Aorta (tissue), 5 donors: ENCODE results near the gene CCDC50. TPM values are rescaled to one million over a fixed set of nuclear protein-coding genes. Genes with fewer than 3 reads are reported as not detected.

Source experiments
- ATAC-seq: fragments of 200-7000 bp; cut with Tn5 transposase; one replicate; pipeline ENCODE4 v1.9.1; 2022; ENCODE audit warnings: moderate library complexity; ENCODE audit not compliant: low FRiP score
- DNase-seq, 2 donors: peaks; one replicate each; pipeline ENCODE4 v3.0.0-alpha.2; 2020
- H3K27ac ChIP-seq, 2 donors: one replicate each; pipeline ENCODE4 v1.5.1; 2013; ENCODE audit warnings: low read length in 2 of 2, mild to moderate bottlenecking in 2 of 2, moderate library complexity in 2 of 2, control low read depth in 1 of 2, inconsistent platforms in 1 of 2, low read depth in 1 of 2
- H3K27me3 ChIP-seq, 2 donors: one replicate each; pipeline ENCODE4 v1.6.1; 2013; ENCODE audit warnings: control low read depth in 1 of 2, low read length in 1 of 2, mild to moderate bottlenecking in 1 of 2, moderate library complexity in 1 of 2; ENCODE audit not compliant: insufficient read depth in 2 of 2, control insufficient read depth in 1 of 2
- H3K36me3 ChIP-seq, 2 donors: one replicate each; pipeline ENCODE4 v1.6.1; 2013; ENCODE audit warnings: control low read depth in 1 of 2, low read length in 1 of 2, mild to moderate bottlenecking in 1 of 2; ENCODE audit not compliant: insufficient read depth in 2 of 2, control insufficient read depth in 1 of 2
- H3K4me1 ChIP-seq, 2 donors: one replicate each; pipeline ENCODE4 v1.6.1; 2013; ENCODE audit warnings: low read length in 2 of 2, control low read depth in 1 of 2, mild to moderate bottlenecking in 1 of 2, moderate library complexity in 1 of 2; ENCODE audit not compliant: insufficient read depth in 2 of 2, control insufficient read depth in 1 of 2
- H3K4me3 ChIP-seq, 2 donors: one replicate each; pipeline ENCODE4 v1.5.1; 2013; ENCODE audit warnings: low read length in 2 of 2, control low read depth in 1 of 2, mild to moderate bottlenecking in 1 of 2
- H3K9me3 ChIP-seq: one replicate; pipeline ENCODE4 v1.6.1; 2013; ENCODE audit warnings: mild to moderate bottlenecking, low read length; ENCODE audit not compliant: control insufficient read depth
- whole genome bisulfite sequencing, 2 donors: extraction: QIAGEN DNeasy Blood & Tissue Kit; methylation state at CpG; one replicate each; pipeline ENCODE4 v1.1.7; 2013; 5-methylcytosine and 5-hydroxymethylcytosine counted together
- intact Hi-C, 2 donors: fragments of 100-400 bp; cut with DNase I; formaldehyde crosslinking; loops; one replicate each; pipeline versions ENCODE4 v1.14.2 to v1.15.0; 2022
- polyA plus RNA-seq, 2 donors: library from polyadenylated mRNA; stranded (reverse); fragments of 200-250 nt; gene quantifications; one replicate each; pipeline ENCODE4 v1.2.3, GENCODE V29; 2013
- total RNA-seq, 2 donors: library from RNA; stranded (reverse); fragmentation: NEBNext Ultra II Directional; extraction: Animal tissue kit (Norgen Biotek cat#: 25700); gene quantifications; one replicate each; pipeline ENCODE4 v1.2.1, GENCODE V29; 2021
- donor health status: healthy with polysubstance abuse.
- donor health status: Bipolar disorder and iron deficiency.
- donor health status: DM: no; HTN: no; CAD: no.
- donor health status: DM: no; HTN: no; CAD: no.
- donor health status: DM: yes; HTN: yes; CAD: no.

CCDC50 gene
- total and polyA plus RNA-seq, 4 donors = 34.3 to 129 (median 65.4) TPM

GRCh38 chr3:191328383-191328961 lies 722 bp upstream of the CCDC50 start:
- Histone ChIP-seq H3K27me3 (no peaks in the 10 kb centered on the region), H3K4me3 (peak overlapping the region; percentile 64 to 93), H3K27ac (peak overlapping the region; percentile 14 to 90), H3K4me1 (peaks cover 1 to 5% of the 10 kb centered on the region in 2 donors), H3K36me3 (no peaks in the 10 kb centered on the region), H3K9me3 (no peaks in the 10 kb centered on the region)
- no peak for ATAC-seq
- intact Hi-C loops = loop anchor here (5.0 kb wide), 2 partner anchors 39 to 49 kb away; no protein-coding TSS in a partner anchor
- 42 to 44% methylated on average over 9 of the region's 9 CpGs for WGBS, 2 donors
- DNase-seq = no peak

- 0 to 1% methylated on average over 37 of the region's 37 CpGs for WGBS, 2 donors
- Histone ChIP-seq H3K4me3 (peak within 1 kb of the TSS; percentile 64 to 93), H3K27me3 (no peaks in the 10 kb centered on the region), H3K27ac (peak within 1 kb of the TSS; percentile 58 to 90), H3K36me3 (no peaks in the 10 kb centered on the region), H3K4me1 (peaks cover 3 to 7% of the 10 kb centered on the region in 2 donors), H3K9me3 (no peaks in the 10 kb centered on the region)
- ATAC-seq (peak; percentile 67), DNase-seq (peak; percentile 64 to 81)
- intact Hi-C loops = loop anchor here (5.0 kb wide), 2 partner anchors 37 to 47 kb away; no protein-coding TSS in a partner anchor
Measured at GRCh38 chr3:191329654-191330529, 698 bp downstream of the CCDC50 start, which contains the start of gene UTS2B. TSS of gene UTS2B (minus strand) at chr3:191330526. CDS start at chr3:191282189, 48,337 bp downstream.

GRCh38 chr3:191330530-191331048 lies 1.4 kb downstream of the CCDC50 start:
- DNase-seq (no peak), ATAC-seq (no peak)
- H3K4me3 ChIP-seq = peak overlapping the region; percentile 64 to 93
- intact Hi-C loops = no loop called here
- H3K27ac ChIP-seq = peak overlapping the region; percentile 58 to 90
- no peaks in the 10 kb centered on the region for H3K27me3 ChIP-seq
- WGBS, 2 donors = 9 to 10% methylated on average over 11 of the region's 11 CpGs
- no peaks in the 10 kb centered on the region for H3K9me3 ChIP-seq
- H3K36me3 ChIP-seq = no peaks in the 10 kb centered on the region
- peaks cover 3 to 7% of the 10 kb centered on the region in 2 donors for H3K4me1 ChIP-seq

- Histone ChIP-seq H3K27ac (peak overlapping the region in 1 of 2 donors; percentile 58), H3K4me1 (peaks cover 3 to 9% of the 10 kb centered on the region in 2 donors), H3K9me3 (no peaks in the 10 kb centered on the region), H3K27me3 (no peaks in the 10 kb centered on the region), H3K4me3 (peak overlapping the region in 1 of 2 donors; percentile 64), H3K36me3 (no peaks in the 10 kb centered on the region)
- intact Hi-C loops = no loop called here
- no peak for ATAC-seq
- no peak for DNase-seq
- WGBS, 2 donors = 52 to 56% methylated on average over 3 of the region's 3 CpGs
Measured at GRCh38 chr3:191331388-191331787, 2.2 kb downstream of the CCDC50 start.

- no peak overlapping the region for H3K27ac ChIP-seq
- no peak overlapping the region for H3K4me3 ChIP-seq
- ATAC-seq (no peak), DNase-seq (no peak)
- intact Hi-C loops = no loop called here
- H3K9me3 ChIP-seq = no peaks in the 10 kb centered on the region
- H3K36me3 ChIP-seq = no peaks in the 10 kb centered on the region
- H3K4me1 ChIP-seq = peaks cover 3 to 9% of the 10 kb centered on the region in 2 donors
- WGBS, 2 donors = 83 to 85% methylated on average over 3 of the region's 3 CpGs
- no peaks in the 10 kb centered on the region for H3K27me3 ChIP-seq
Measured at GRCh38 chr3:191333298-191333880, 4.2 kb downstream of the CCDC50 start.

- 91 to 93% methylated on average over 4 of the region's 4 CpGs for WGBS, 2 donors
- Histone ChIP-seq H3K4me3 (no peak overlapping the region), H3K4me1 (peaks cover 3 to 10% of the 10 kb centered on the region in 2 donors), H3K27ac (no peak overlapping the region), H3K27me3 (no peaks in the 10 kb centered on the region), H3K9me3 (no peaks in the 10 kb centered on the region), H3K36me3 (no peaks in the 10 kb centered on the region)
- no peak for ATAC-seq
- no peak for DNase-seq
- intact Hi-C loops = no loop called here
Measured at GRCh38 chr3:191334346-191334893, 5.2 kb downstream of the CCDC50 start.

- Histone ChIP-seq H3K36me3 (no peaks in the 10 kb centered on the region), H3K27ac (no peak overlapping the region), H3K4me3 (no peak overlapping the region), H3K27me3 (no peaks in the 10 kb centered on the region), H3K9me3 (no peaks in the 10 kb centered on the region), H3K4me1 (peaks cover 2 to 15% of the 10 kb centered on the region in 2 donors)
- DNase-seq = no peak
- WGBS, 2 donors = 56 to 59% methylated on average over 2 of the region's 2 CpGs
- no peak for ATAC-seq
- intact Hi-C loops = no loop called here
Measured at GRCh38 chr3:191336833-191337232, 7.6 kb downstream of the CCDC50 start.

GRCh38 chr3:191338177-191338488 lies 8.9 kb downstream of the CCDC50 start:
- ATAC-seq (no peak), DNase-seq (no peak)
- no peak overlapping the region for H3K27ac ChIP-seq
- H3K27me3 ChIP-seq = no peaks in the 10 kb centered on the region
- H3K9me3 ChIP-seq = no peaks in the 10 kb centered on the region
- WGBS, 2 donors = 74 to 77% methylated on average over 4 of the region's 4 CpGs
- H3K36me3 ChIP-seq = no peaks in the 10 kb centered on the region
- intact Hi-C loops = no loop called here
- H3K4me1 ChIP-seq = peaks cover 2 to 14% of the 10 kb centered on the region in 2 donors
- no peak overlapping the region for H3K4me3 ChIP-seq
